Heart right ventricle (tissue), 16 donors: ENCODE data around the gene LRG1. TPM values are rescaled to one million over a fixed set of nuclear protein-coding genes. Genes with fewer than 3 reads are reported as not detected.
A peak's percentile ranks its signal among the peaks of the same experiment; 100 is the strongest.

Experiments
- ATAC-seq, 8 donors: fragments of 200-7000 bp; cut with Tn5 transposase; one replicate each; pipeline ENCODE4 v1.9.1; 2020; ENCODE audit warnings: mild to moderate bottlenecking in 8 of 8, moderate library complexity in 8 of 8, moderate number of reproducible peaks in 1 of 8
- DNase-seq, 2 donors: peaks; one replicate each; pipeline ENCODE4 v3.0.0-alpha.2; 2020
- H3K27ac ChIP-seq, 10 donors: fragments of 200-600 bp; sonication (generic) in 2 of 10; one replicate each; pipeline versions ENCODE4 v1.5.0 to v1.8.0; 2020 to 2022; ENCODE audit warnings: mild to moderate bottlenecking in 3 of 10
- H3K27me3 ChIP-seq, 7 donors: fragments of 200-600 bp; one replicate each; pipeline ENCODE4 v1.8.0; 2021 to 2022; ENCODE audit warnings: mild to moderate bottlenecking in 2 of 7
- H3K36me3 ChIP-seq, 9 donors: fragments of 200-600 bp; sonication (generic) in 1 of 9; one replicate each; pipeline versions ENCODE4 v1.5.0 to v1.8.0; 2020 to 2022; ENCODE audit warnings: mild to moderate bottlenecking in 2 of 9
- H3K4me1 ChIP-seq, 9 donors: fragments of 200-600 bp; sonication (generic) in 1 of 9; one replicate each; pipeline versions ENCODE4 v1.5.0 to v1.8.0; 2020 to 2022; ENCODE audit warnings: mild to moderate bottlenecking in 4 of 9
- H3K4me3 ChIP-seq, 10 donors: fragments of 200-600 bp; sonication (generic) in 2 of 10; one replicate each; pipeline versions ENCODE4 v1.5.0 to v1.8.0; 2020 to 2022; ENCODE audit warnings: mild to moderate bottlenecking in 7 of 10, moderate library complexity in 2 of 10
- H3K9me3 ChIP-seq, 11 donors: fragments of 200-600 bp in 10 of 11; sonication (generic) in 2 of 11; one replicate each; pipeline versions ENCODE4 v1.5.0 to v1.8.0; 2013 to 2022; ENCODE audit warnings: mild to moderate bottlenecking in 2 of 11, control low read depth in 1 of 11, moderate library complexity in 1 of 11
- WGBS, 2 donors: extraction: QIAGEN DNeasy Blood & Tissue Kit; methylation state at CpG; one replicate each; pipeline ENCODE4 v1.1.7; 2013; ENCODE audit warnings: inconsistent platforms in 1 of 2; 5-methylcytosine and 5-hydroxymethylcytosine counted together
- intact Hi-C, 10 donors: fragments of 100-400 bp; cut with DNase I; formaldehyde crosslinking; loops; one replicate each; pipeline versions ENCODE4 v1.11.1 to v1.14.2; 2022
- polyA plus RNA-seq, 2 donors: library from polyadenylated mRNA; stranded (reverse); fragments of 200-250 nt; gene quantifications; one replicate each; pipeline ENCODE4 v1.2.3, GENCODE V29; 2013
- total RNA-seq, 10 donors: library from RNA; stranded (reverse); fragmentation: NEBNext Ultra II Directional in 3 of 10; extraction: Animal tissue kit (Norgen Biotek cat#: 25700) in 3 of 10; gene quantifications; one replicate each; pipeline versions ENCODE4 v1.2.1 to v1.2.4, GENCODE V29; 2021 to 2023
- TF ChIP-seq, protein P1 (sequence below), 9 donors: fragments of 200-600 bp; sonication (generic) in 2 of 9; IDR thresholded peaks; one replicate each; pipeline versions ENCODE4 v1.5.0 to v1.8.0; 2021 to 2022; ENCODE audit warnings: antibody characterized with exemption in 9 of 9, mild to moderate bottlenecking in 5 of 9, moderate library complexity in 1 of 9
- donor health status: Arrhythmogenic right ventricular cardiomyopathy.
- donor health status: ischemic (EF 13 %, LVEDD 7.1; RV severe dilation, severe dysfunction).
- donor health status: healthy with polysubstance abuse.
- donor health status: DM: no; HTN: yes; CAD: no.
- donor health status: DM: no; HTN: no; CAD: no.
- donor health status: ischemic (EF 25% LVEDD 6.9; RV normal size, moderate dysfunction).
- donor health status: ischemic (EF 25% LVEDD 5.7; RV mildly dilated, moderate dysfunction).
- donor health status: healthy.
- donor health status: DM: yes; HTN: yes; CAD: no.
- donor health status: Ischemic cardiomyopathy.
- donor health status: ischemic (EF 35%, LVEDD 5.7; RV mildly dilated, moderate dysfunction).
- donor health status: nonischemic (EF 11% LVEDD 7.7; RV severe dilation, severe dysfunction).
- donor health status: DM: yes; HTN: yes; CAD: no.
- donor health status: PGD.
- donor health status: ischemic (EF 29% LVEDD 5.4; RV normal size, mild dysfunction).
- donor health status: nonischemic (EF 23%, LVEDD 6.1; RV moderate dilation, normal function).

LRG1 gene
- total and polyA plus RNA-seq, 12 donors = 0.06 to 1.3 (median 0.29) TPM

DNA sequence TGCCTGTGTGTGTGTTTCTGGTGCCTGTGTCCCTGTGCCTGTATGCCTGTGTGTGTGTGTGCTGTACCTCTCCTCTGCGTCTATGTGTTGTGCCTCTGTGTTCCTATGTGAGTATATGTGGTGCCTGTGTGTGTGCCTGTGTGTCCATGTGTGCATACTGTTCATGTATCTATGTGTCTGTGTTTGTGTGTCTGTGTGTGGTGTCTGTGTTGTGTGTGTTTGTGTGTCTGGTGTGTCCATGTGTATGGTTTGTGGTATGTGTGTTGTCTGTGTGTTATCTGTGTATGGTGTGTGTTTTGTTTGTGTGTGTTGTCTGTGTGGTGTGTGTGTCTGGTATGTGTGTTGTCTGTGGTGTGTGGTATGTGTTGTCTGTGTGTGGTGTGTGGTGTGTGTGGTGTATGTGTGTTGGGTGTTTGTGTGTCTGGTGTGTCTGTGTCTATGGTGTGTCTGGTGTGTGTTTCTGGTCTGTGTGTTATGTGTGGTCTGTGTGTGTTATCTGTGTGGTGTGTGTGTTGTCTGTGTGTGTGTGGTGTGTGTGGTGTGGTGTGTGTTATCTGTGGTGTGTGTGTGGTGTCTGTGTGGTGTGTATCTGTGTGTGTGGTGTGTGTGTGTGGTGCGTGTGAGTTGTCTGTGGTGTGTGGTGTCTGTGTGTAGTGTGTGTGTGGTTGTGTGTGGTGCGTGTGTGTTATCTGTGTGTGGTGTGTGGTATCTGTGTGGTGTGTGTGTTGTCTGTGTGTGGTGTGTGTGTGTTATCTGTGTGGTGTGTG is 47.3 kb downstream of the LRG1 start:
- H3K4me1 ChIP-seq = no peaks in the 10 kb centered on the region
- H3K36me3 ChIP-seq = peaks cover 0 to 87% (median 43%) of the 10 kb centered on the region in 9 donors
- WGBS, 2 donors = 97 to 98% methylated on average over 3 of the region's 3 CpGs
- TF ChIP-seq, protein P1, sequence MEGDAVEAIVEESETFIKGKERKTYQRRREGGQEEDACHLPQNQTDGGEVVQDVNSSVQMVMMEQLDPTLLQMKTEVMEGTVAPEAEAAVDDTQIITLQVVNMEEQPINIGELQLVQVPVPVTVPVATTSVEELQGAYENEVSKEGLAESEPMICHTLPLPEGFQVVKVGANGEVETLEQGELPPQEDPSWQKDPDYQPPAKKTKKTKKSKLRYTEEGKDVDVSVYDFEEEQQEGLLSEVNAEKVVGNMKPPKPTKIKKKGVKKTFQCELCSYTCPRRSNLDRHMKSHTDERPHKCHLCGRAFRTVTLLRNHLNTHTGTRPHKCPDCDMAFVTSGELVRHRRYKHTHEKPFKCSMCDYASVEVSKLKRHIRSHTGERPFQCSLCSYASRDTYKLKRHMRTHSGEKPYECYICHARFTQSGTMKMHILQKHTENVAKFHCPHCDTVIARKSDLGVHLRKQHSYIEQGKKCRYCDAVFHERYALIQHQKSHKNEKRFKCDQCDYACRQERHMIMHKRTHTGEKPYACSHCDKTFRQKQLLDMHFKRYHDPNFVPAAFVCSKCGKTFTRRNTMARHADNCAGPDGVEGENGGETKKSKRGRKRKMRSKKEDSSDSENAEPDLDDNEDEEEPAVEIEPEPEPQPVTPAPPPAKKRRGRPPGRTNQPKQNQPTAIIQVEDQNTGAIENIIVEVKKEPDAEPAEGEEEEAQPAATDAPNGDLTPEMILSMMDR (IDR thresholded peaks at IDR 0.05) = no peak
- DNase-seq (no peak), ATAC-seq (no peak)
- H3K27me3 ChIP-seq = no peaks in the 10 kb centered on the region
- no peaks in the 10 kb centered on the region for H3K9me3 ChIP-seq
- H3K27ac ChIP-seq = no peak overlapping the region
- no peak overlapping the region for H3K4me3 ChIP-seq
- intact Hi-C loops = loop anchor here in 1 of 10 donors (2.0 kb wide), 1 partner anchor 16 kb away; no protein-coding TSS in a partner anchor

DNA sequence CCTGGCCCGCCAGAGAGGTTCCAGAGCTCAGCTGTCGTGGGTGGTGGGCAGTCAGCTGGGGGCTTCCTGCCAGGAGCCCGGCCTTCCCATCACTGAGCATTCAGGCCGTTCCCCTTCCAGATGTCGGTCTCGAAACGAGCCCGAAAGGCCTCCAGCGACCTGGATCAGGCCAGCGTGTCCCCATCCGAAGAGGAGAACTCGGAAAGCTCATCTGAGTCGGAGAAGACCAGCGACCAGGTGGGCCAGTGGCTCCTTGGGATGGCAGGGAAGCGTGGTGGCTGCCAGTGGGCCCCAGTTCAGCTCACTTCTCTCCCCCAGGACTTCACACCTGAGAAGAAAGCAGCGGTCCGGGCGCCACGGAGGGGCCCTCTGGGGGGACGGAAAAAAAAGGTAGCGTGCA is 48.4 kb downstream of the LRG1 start:
- TF ChIP-seq, protein P1 (IDR thresholded peaks at IDR 0.05) = no peak
- no peak for ATAC-seq
- no peaks in the 10 kb centered on the region for H3K9me3 ChIP-seq
- intact Hi-C loops = no loop called here
- DNase-seq = no peak
- no peak overlapping the region for H3K27ac ChIP-seq
- no peaks in the 10 kb centered on the region for H3K4me1 ChIP-seq
- WGBS, 2 donors = 96% methylated on average over 21 of the region's 21 CpGs
- no peak overlapping the region for H3K4me3 ChIP-seq
- H3K27me3 ChIP-seq = no peaks in the 10 kb centered on the region
- peaks cover 0 to 87% (median 32%) of the 10 kb centered on the region in 9 donors for H3K36me3 ChIP-seq

DNA sequence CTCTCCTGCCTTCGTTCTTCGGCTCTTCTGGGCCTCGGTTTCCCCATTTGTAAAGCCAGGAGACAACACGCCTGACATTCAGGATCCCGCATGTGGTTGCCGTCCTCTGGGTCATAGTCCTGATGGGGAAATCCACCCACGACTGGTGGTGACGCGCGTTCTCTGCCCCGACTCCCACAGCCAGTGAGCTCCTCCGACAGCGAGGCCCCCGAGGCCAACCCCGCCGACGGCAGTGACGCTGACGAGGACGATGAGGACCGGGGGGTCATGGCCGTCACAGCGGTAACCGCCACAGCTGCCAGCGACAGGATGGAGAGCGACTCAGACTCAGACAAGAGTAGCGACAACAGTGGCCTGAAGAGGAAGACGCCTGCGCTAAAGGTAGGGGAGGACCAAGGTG is 51.3 kb downstream of the LRG1 start:
- no peak for ATAC-seq
- no peak for DNase-seq
- Histone ChIP-seq H3K4me1 (no peaks in the 10 kb centered on the region), H3K9me3 (no peaks in the 10 kb centered on the region), H3K4me3 (no peak overlapping the region), H3K27me3 (no peaks in the 10 kb centered on the region), H3K36me3 (peaks cover 0 to 75% (median 18%) of the 10 kb centered on the region in 9 donors), H3K27ac (no peak overlapping the region)
- intact Hi-C loops = no loop called here
- 93 to 95% methylated on average over 29 of the region's 29 CpGs for WGBS, 2 donors
- TF ChIP-seq, protein P1 (IDR thresholded peaks at IDR 0.05) = no peak

DNA sequence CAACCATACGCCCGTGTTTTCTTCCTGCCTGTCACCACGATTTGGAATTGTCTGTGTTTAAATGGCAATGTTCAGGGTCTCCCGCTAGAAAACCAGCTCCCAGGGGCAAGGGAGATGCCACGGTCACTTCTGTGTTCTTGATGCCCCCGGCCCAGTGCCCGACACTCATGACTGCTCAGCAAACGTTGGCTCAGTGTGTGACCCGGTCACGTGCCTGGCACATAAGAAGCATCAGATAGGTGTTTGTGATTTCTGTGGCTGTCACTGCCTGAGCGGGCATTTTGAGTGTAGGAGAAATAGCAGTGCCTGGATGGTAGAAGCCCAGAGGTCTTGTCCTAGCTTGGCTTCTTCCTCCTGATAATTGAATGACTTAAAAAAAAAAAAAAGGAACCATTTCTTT is 52.3 kb downstream of the LRG1 start:
- Histone ChIP-seq H3K27me3 (no peaks in the 10 kb centered on the region), H3K27ac (no peak overlapping the region), H3K4me3 (no peak overlapping the region), H3K36me3 (peaks cover 0 to 81% (median 15%) of the 10 kb centered on the region in 9 donors), H3K9me3 (no peaks in the 10 kb centered on the region), H3K4me1 (no peaks in the 10 kb centered on the region)
- intact Hi-C loops = no loop called here
- no peak for DNase-seq
- WGBS, 2 donors = 59 to 70% methylated on average over 11 of the region's 11 CpGs
- peak in 5 of 8 donors; percentile 39 to 68 (median 50) for ATAC-seq
- TF ChIP-seq, protein P1 (IDR thresholded peaks at IDR 0.05) = no peak

Other genes starting within 250 kb of the LRG1 start
- gene TMIGD2, start 237.6 kb downstream of the LRG1 start, total RNA-seq = under 1 TPM in 1 of 10 donors, not detected in 9; 0.35 TPM
- gene TMIGD2, start 237.6 kb downstream of the LRG1 start, polyA plus RNA-seq = under 1 TPM in 1 of 2 donors, not detected in 1; 0.07 TPM
- under 1 TPM in 1 of 10 donors, not detected in 9; 0.25 TPM for gene FSD1, start 235.4 kb downstream of the LRG1 start, total RNA-seq
- gene FSD1, start 235.4 kb downstream of the LRG1 start, polyA plus RNA-seq = under 1 TPM in 1 of 2 donors, not detected in 1; 0.10 TPM
- 1 to 10 TPM in 9 of 10 donors, under 1 TPM in 1; 0.56 to 9.1 (median 2.6) TPM for gene STAP2, start 201.2 kb downstream of the LRG1 start, total RNA-seq
- gene STAP2, start 201.2 kb downstream of the LRG1 start, polyA plus RNA-seq = 1 to 10 TPM; 2.1 to 2.2 TPM
- gene MPND, start 196.5 kb downstream of the LRG1 start, total RNA-seq = 10 to 100 TPM; 18.7 to 26.6 (median 20.9) TPM
- 10 to 100 TPM; 15.2 to 25.2 TPM for gene MPND, start 196.5 kb downstream of the LRG1 start, polyA plus RNA-seq
- gene SH3GL1, start 139.5 kb downstream of the LRG1 start, total RNA-seq = 10 to 100 TPM; 13.1 to 33.4 (median 17.6) TPM
- 10 to 100 TPM; 20.1 to 41.8 TPM for gene SH3GL1, start 139.5 kb downstream of the LRG1 start, polyA plus RNA-seq
- 1 to 10 TPM; 4.5 to 8.7 (median 6.6) TPM for gene CHAF1A, start 137.4 kb downstream of the LRG1 start, total RNA-seq
- 1 to 10 TPM; 4.2 to 4.4 TPM for gene CHAF1A, start 137.4 kb downstream of the LRG1 start, polyA plus RNA-seq
- gene UBXN6, start 82.2 kb downstream of the LRG1 start, total RNA-seq = 100 to 1,000 TPM in 9 of 10 donors, 10 to 100 TPM in 1; 90.6 to 123 (median 104) TPM
- 100 to 1,000 TPM; 127 to 131 TPM for gene UBXN6, start 82.2 kb downstream of the LRG1 start, polyA plus RNA-seq
- 10 to 100 TPM; 20.5 to 39.0 (median 26.7) TPM for gene HDGFL2, start 67.7 kb downstream of the LRG1 start, total RNA-seq
- 10 to 100 TPM; 32.9 to 40.9 TPM for gene HDGFL2, start 67.7 kb downstream of the LRG1 start, polyA plus RNA-seq
- gene PLIN4, start 21.6 kb downstream of the LRG1 start, total RNA-seq = 100 to 1,000 TPM; 143 to 416 (median 198) TPM
- gene PLIN4, start 21.6 kb downstream of the LRG1 start, polyA plus RNA-seq = 100 to 1,000 TPM in 1 of 2 donors, 10 to 100 TPM in 1; 42.0 to 225 TPM
- 100 to 1,000 TPM in 1 of 10 donors, 10 to 100 TPM in 9; 33.6 to 144 (median 45.7) TPM for gene PLIN5, start 4.8 kb downstream of the LRG1 start, total RNA-seq
- gene PLIN5, start 4.8 kb downstream of the LRG1 start, polyA plus RNA-seq = 100 to 1,000 TPM in 1 of 2 donors, 10 to 100 TPM in 1; 25.7 to 149 TPM
- gene SEMA6B, start 19.6 kb upstream of the LRG1 start, total RNA-seq = 10 to 100 TPM in 4 of 10 donors, 1 to 10 TPM in 6; 3.4 to 27.9 (median 9.0) TPM
- gene SEMA6B, start 19.6 kb upstream of the LRG1 start, polyA plus RNA-seq = 10 to 100 TPM in 1 of 2 donors, 1 to 10 TPM in 1; 9.1 to 12.8 TPM
- gene TNFAIP8L1, start 99.5 kb upstream of the LRG1 start, total RNA-seq = 10 to 100 TPM in 1 of 10 donors, 1 to 10 TPM in 9; 2.5 to 13.4 (median 6.1) TPM
- 1 to 10 TPM; 5.0 to 8.9 TPM for gene TNFAIP8L1, start 99.5 kb upstream of the LRG1 start, polyA plus RNA-seq
- 10 to 100 TPM; 14.2 to 48.5 (median 21.1) TPM for gene MYDGF, start 130.3 kb upstream of the LRG1 start, total RNA-seq
- 100 to 1,000 TPM in 1 of 2 donors, 10 to 100 TPM in 1; 28.2 to 211 TPM for gene MYDGF, start 130.3 kb upstream of the LRG1 start, polyA plus RNA-seq
- gene DPP9, start 183.8 kb upstream of the LRG1 start, total RNA-seq = 10 to 100 TPM; 34.2 to 52.2 (median 45.0) TPM
- 10 to 100 TPM; 34.0 to 42.2 TPM for gene DPP9, start 183.8 kb upstream of the LRG1 start, polyA plus RNA-seq